Peyer's patch (tissue), 4 donors: Measurements from ENCODE around the gene NOL6. TPM values are rescaled to one million over a fixed set of nuclear protein-coding genes. Genes with fewer than 3 reads are reported as not detected.
"Not testable (repeated sequence)": the region's sequence is repeated elsewhere in the genome, so short reads cannot be mapped to it uniquely, and the experiment has no call there.

Source experiments
- DNase-seq, 3 donors: peaks; one replicate each; pipeline ENCODE4 v3.0.0-alpha.2; 2017 to 2019
- H3K27ac ChIP-seq, 4 donors: fragments of 200-600 bp; sonication (generic); one replicate each; pipeline ENCODE4 v1.5.1; 2016 to 2019
- H3K27me3 ChIP-seq, 2 donors: fragments of 200-600 bp; sonication (generic); one replicate each; pipeline ENCODE4 v1.5.1; 2019
- H3K36me3 ChIP-seq, 3 donors: fragments of 200-600 bp; sonication (generic); one replicate each; pipeline ENCODE4 v1.5.1; 2016 to 2019
- H3K4me1 ChIP-seq, 4 donors: fragments of 200-600 bp; sonication (generic); one replicate each; pipeline ENCODE4 v1.5.1; 2016 to 2019
- H3K4me3 ChIP-seq, 4 donors: fragments of 200-600 bp; sonication (generic); 1 replicate in 3 of 4; 2 replicates in 1 of 4; pipeline ENCODE4 v1.5.1; 2016 to 2019; ENCODE audit warnings: mild to moderate bottlenecking in 1 of 4
- H3K9me3 ChIP-seq, 4 donors: fragments of 200-600 bp; sonication (generic); one replicate each; pipeline ENCODE4 v1.5.1; 2016 to 2019; ENCODE audit warnings: mild to moderate bottlenecking in 1 of 4
- CTCF ChIP-seq, 6 experiments: fragments of 450-650 bp in 4 of 6; fragments of 200-600 bp in 2 of 6; sonication (generic) in 1 of 6; IDR thresholded peaks; one replicate each; pipeline ENCODE4 v1.5.1; 2017 to 2019; ENCODE audit warnings: antibody characterized with exemption in 6 of 6, mild to moderate bottlenecking in 3 of 6, moderate library complexity in 1 of 6
- POLR2A ChIP-seq, 2 donors: fragments of 450-650 bp; IDR thresholded peaks; one replicate each; pipeline ENCODE4 v1.5.1; 2017; ENCODE audit warnings: antibody characterized with exemption in 2 of 2, mild to moderate bottlenecking in 2 of 2, moderate library complexity in 2 of 2
- total RNA-seq, 4 donors: library from RNA; depleted of rRNA; stranded (reverse); fragments of >200 nt; gene quantifications; one replicate each; pipeline ENCODE4 v1.1.0, GENCODE V29; 2016

NOL6 gene
- total RNA-seq, 4 donors from 2014 or later = 14.5 to 26.4 (median 18.4) TPM

- no peak for TF ChIP-seq POLR2A (IDR thresholded peaks at IDR 0.05)
- TF ChIP-seq CTCF (IDR thresholded peaks at IDR 0.05) = no peak
- DNase-seq = peak; percentile 23 to 65 (median 64)
- peak overlapping the region; percentile 40 to 62 (median 52) for H3K4me3 ChIP-seq
- H3K4me1 ChIP-seq = no peaks in the 10 kb centered on the region
- no peaks in the 10 kb centered on the region for H3K27me3 ChIP-seq
- peak overlapping the region in 3 of 4 donors; percentile 6 to 66 (median 34) for H3K27ac ChIP-seq
- H3K9me3 ChIP-seq = no peaks in the 10 kb centered on the region
- H3K36me3 ChIP-seq = no peaks in the 10 kb centered on the region
These were observed 36.8 kb upstream of the NOL6 start for GRCh38 chr9:33510262-33511183.

- no peaks in the 10 kb centered on the region for H3K36me3 ChIP-seq
- DNase-seq = no peak
- TF ChIP-seq CTCF (IDR thresholded peaks at IDR 0.05) (no peak), POLR2A (IDR thresholded peaks at IDR 0.05) (no peak)
- no peak overlapping the region for H3K4me3 ChIP-seq
- no peaks in the 10 kb centered on the region for H3K27me3 ChIP-seq
- no peaks in the 10 kb centered on the region for H3K4me1 ChIP-seq
- no peak overlapping the region for H3K27ac ChIP-seq
- H3K9me3 ChIP-seq = no peaks in the 10 kb centered on the region
These were observed 33.1 kb upstream of the NOL6 start for GRCh38 chr9:33506626-33507370.

GRCh38 chr9:33498387-33498786 lies 24.7 kb upstream of the NOL6 start:
- H3K27me3 ChIP-seq = no peaks in the 10 kb centered on the region
- no peaks in the 10 kb centered on the region for H3K36me3 ChIP-seq
- DNase-seq = no peak
- no peaks in the 10 kb centered on the region for H3K9me3 ChIP-seq
- no peak overlapping the region for H3K4me3 ChIP-seq
- no peak for TF ChIP-seq POLR2A (IDR thresholded peaks at IDR 0.05)
- TF ChIP-seq CTCF (IDR thresholded peaks at IDR 0.05) = no peak
- H3K27ac ChIP-seq = no peak overlapping the region
- H3K4me1 ChIP-seq = no peaks in the 10 kb centered on the region

- H3K27me3 ChIP-seq, H3K9me3 ChIP-seq, H3K27ac ChIP-seq, H3K4me3 ChIP-seq, DNase-seq, H3K4me1 ChIP-seq, H3K36me3 ChIP-seq: not testable (repeated sequence)
These were observed 20.1 kb upstream of the NOL6 start for GRCh38 chr9:33493819-33494218.

GRCh38 chr9:33489066-33489465 lies 15.3 kb upstream of the NOL6 start:
- no peak overlapping the region for H3K27ac ChIP-seq
- no peak overlapping the region for H3K4me3 ChIP-seq
- H3K27me3 ChIP-seq = no peaks in the 10 kb centered on the region
- DNase-seq = no peak
- H3K36me3 ChIP-seq = no peaks in the 10 kb centered on the region
- no peaks in the 10 kb centered on the region for H3K4me1 ChIP-seq
- H3K9me3 ChIP-seq = no peaks in the 10 kb centered on the region
- TF ChIP-seq POLR2A (IDR thresholded peaks at IDR 0.05) = no peak
- no peak for TF ChIP-seq CTCF (IDR thresholded peaks at IDR 0.05)

- not testable (repeated sequence) for DNase-seq, H3K27me3 ChIP-seq, H3K9me3 ChIP-seq, H3K4me3 ChIP-seq, H3K27ac ChIP-seq, H3K4me1 ChIP-seq, H3K36me3 ChIP-seq
These were observed 11.6 kb upstream of the NOL6 start for GRCh38 chr9:33485312-33485711.
